GM12892 (cell line): ENCODE measurements around the gene OXCT1.

Experiments used
- POLR2A ChIP-seq: IDR thresholded peaks from 2 replicates; pipeline ENCODE4 v1.6.1; 2011; ENCODE audit warnings: low read depth, low read length, control low read depth
- POLR2AphosphoS5 ChIP-seq: IDR thresholded peaks from 2 replicates; pipeline ENCODE4 v1.6.1; 2011; ENCODE audit warnings: low read depth, low read length, control low read depth

DNA sequence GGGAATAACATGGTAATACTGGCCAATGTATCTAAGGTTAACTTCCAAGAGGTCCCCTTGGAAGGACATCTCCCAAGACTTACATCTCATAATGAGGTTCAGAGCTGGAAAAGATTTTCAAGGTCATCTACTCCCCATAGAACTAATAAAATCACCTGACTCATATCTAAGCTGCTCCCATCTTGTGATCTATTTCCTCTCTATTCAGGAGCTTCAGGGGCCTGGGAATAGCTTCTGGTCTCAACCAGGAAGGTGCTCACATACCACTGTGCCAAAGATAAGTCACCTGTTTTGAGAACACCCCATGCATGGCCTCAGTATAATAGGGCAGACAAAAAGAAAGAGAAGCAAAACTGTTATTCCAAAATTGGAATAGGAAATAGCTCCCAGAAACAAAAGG is 74.2 kb downstream of the OXCT1 start:
- TF ChIP-seq POLR2AphosphoS5 (no peak), POLR2A (no peak)
